OCI-LY7 (cell line): ENCODE measurements around the gene SRRM2. TPM values are rescaled to one million over a fixed set of nuclear protein-coding genes. Genes with fewer than 3 reads are reported as not detected.

Experiments
- BruUV-seq: library from RNA; stranded (reverse); fragments of 400-500 nt; replicated peaks from 2 replicates; lab custom pipeline; 2021; lab: Mats Ljungman, UMichigan
- CTCF ChIA-PET: fragments of 300-600 bp; sonication (Branson Sonifier 250); formaldehyde crosslinking; loops from one replicate; lab custom pipeline; 2022; ENCODE audit warnings: antibody characterized with exemption; ENCODE audit not compliant: unreplicated experiment; lab: Charles Lee
- POLR2A ChIA-PET: fragments of 300-600 bp; sonication (Branson Sonifier 250); formaldehyde crosslinking; loops from one replicate; lab custom pipeline; 2022; ENCODE audit warnings: antibody characterized with exemption; lab: Charles Lee
- DNase-seq: peaks from one replicate; pipeline ENCODE4 v3.0.0-alpha.2; 2015; ENCODE audit warnings: low spot score
- H2AFZ ChIP-seq: fragments of 200-600 bp; sonication (generic), shearing (Covaris generic); 2 replicates; pipeline ENCODE4 v1.6.1; 2014; ENCODE audit warnings: mild to moderate bottlenecking, antibody characterized with exemption, low read length, moderate library complexity
- H3K27ac ChIP-seq: fragments of 200-600 bp; sonication (generic); 2 replicates; pipeline ENCODE4 v1.5.1; 2014; ENCODE audit warnings: mixed run types, low read depth, mild to moderate bottlenecking, moderate library complexity, low read length, inconsistent platforms; ENCODE audit not compliant: poor library complexity, severe bottlenecking
- H3K36me3 ChIP-seq: fragments of 200-600 bp; sonication (generic); 2 replicates; pipeline ENCODE4 v1.6.1; 2014; ENCODE audit warnings: mild to moderate bottlenecking, antibody characterized with exemption, low read length, moderate library complexity, mixed read lengths; ENCODE audit not compliant: insufficient read depth
- H3K4me1 ChIP-seq: fragments of 200-600 bp; sonication (generic); 2 replicates; pipeline ENCODE4 v1.5.1; 2014; ENCODE audit warnings: mild to moderate bottlenecking, low read length; ENCODE audit not compliant: insufficient read depth, poor library complexity, severe bottlenecking
- H3K4me2 ChIP-seq: fragments of 200-600 bp; sonication (generic); 2 replicates; pipeline ENCODE4 v1.6.1; 2014; ENCODE audit warnings: mild to moderate bottlenecking, low read length
- H3K4me3 ChIP-seq: fragments of 200-600 bp; sonication (generic); 2 replicates; pipeline ENCODE4 v1.5.1; 2014; ENCODE audit warnings: mild to moderate bottlenecking, low read depth, low read length; ENCODE audit not compliant: poor library complexity, severe bottlenecking
- H3K79me2 ChIP-seq: fragments of 200-600 bp; sonication (generic); 2 replicates; pipeline ENCODE4 v1.6.1; 2016; ENCODE audit warnings: low read depth, mild to moderate bottlenecking, low read length, moderate library complexity, mixed read lengths; ENCODE audit not compliant: insufficient read depth
- H3K9me2 ChIP-seq: fragments of 200-600 bp; sonication (generic); 2 replicates; pipeline ENCODE4 v1.6.1; 2016; ENCODE audit warnings: mild to moderate bottlenecking, low read length, mixed read lengths; ENCODE audit not compliant: insufficient read depth
- H3K9me3 ChIP-seq: fragments of 200-600 bp; sonication (generic); 2 replicates; pipeline ENCODE4 v1.6.1; 2014; ENCODE audit warnings: mild to moderate bottlenecking, mixed run types, low read length, mixed read lengths
- H4K20me1 ChIP-seq: fragments of 200-600 bp; sonication (generic); 2 replicates; pipeline ENCODE4 v1.6.1; 2014; ENCODE audit warnings: mild to moderate bottlenecking, antibody characterized with exemption, low read length, moderate library complexity, mixed read lengths; ENCODE audit not compliant: insufficient read depth
- EZH2phosphoT487 ChIP-seq: fragments of 200-600 bp; sonication (generic); IDR thresholded peaks from 2 replicates; pipeline ENCODE4 v1.6.1; 2018; ENCODE audit warnings: low read depth, borderline replicate concordance, mild to moderate bottlenecking, mixed run types, antibody characterized with exemption, low read length, moderate library complexity, mixed read lengths
- intact Hi-C: fragments of 100-400 bp; cut with micrococcal nuclease; formaldehyde crosslinking; loops from one replicate; pipeline ENCODE4 v1.10.0; 2022; ENCODE audit not compliant: unreplicated experiment
- total RNA-seq, 2 experiments: library from RNA; depleted of rRNA in 1 of 2; stranded (reverse); fragments of >200 nt in 1 of 2; shearing (Covaris generic) in 1 of 2; gene quantifications; 2 replicates each; pipeline ENCODE4 v1.2.3, GENCODE V29; 2014 to 2022
- TF ChIP-seq, protein P1 (sequence below): fragments of 200-600 bp; sonication (generic); conservative IDR thresholded peaks from 2 replicates; pipeline ENCODE4 v1.5.1; 2014; ENCODE audit warnings: mild to moderate bottlenecking, antibody characterized with exemption, low read length, moderate library complexity, mixed read lengths

SRRM2 gene
- total RNA-seq, 2 experiments from 2014 or later = 208 to 819 TPM

DNA sequence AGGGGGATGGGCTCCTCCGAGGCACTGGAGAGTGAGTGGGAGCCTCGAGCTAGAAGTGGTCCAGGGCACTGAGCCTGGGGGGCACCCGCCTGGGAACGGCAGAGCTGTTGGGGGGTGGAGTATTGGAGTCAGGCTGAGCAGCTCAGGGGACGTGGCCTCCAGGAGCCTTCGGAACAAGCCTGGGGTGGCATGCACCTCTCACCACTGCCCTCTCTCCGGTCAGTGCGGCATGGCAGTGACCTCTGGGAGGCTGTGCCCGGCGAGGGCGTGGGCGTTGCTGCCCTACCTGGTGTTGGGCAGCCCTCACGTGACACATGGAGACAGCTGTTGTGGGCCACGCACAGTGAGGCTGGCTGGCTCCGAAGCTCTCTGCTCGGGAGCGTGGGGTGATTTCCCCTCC is 46.4 kb upstream of the SRRM2 start:
- peaks cover 19% of the 10 kb centered on the region for H3K36me3 ChIP-seq
- H3K9me3 ChIP-seq = no peaks in the 10 kb centered on the region
- H3K27ac ChIP-seq = no peak overlapping the region
- H2AFZ ChIP-seq = no peak overlapping the region
- ChIA-PET CTCF (no interaction called here), POLR2A (no interaction called here)
- TF ChIP-seq EZH2phosphoT487 = no peak
- TF ChIP-seq, protein P1, sequence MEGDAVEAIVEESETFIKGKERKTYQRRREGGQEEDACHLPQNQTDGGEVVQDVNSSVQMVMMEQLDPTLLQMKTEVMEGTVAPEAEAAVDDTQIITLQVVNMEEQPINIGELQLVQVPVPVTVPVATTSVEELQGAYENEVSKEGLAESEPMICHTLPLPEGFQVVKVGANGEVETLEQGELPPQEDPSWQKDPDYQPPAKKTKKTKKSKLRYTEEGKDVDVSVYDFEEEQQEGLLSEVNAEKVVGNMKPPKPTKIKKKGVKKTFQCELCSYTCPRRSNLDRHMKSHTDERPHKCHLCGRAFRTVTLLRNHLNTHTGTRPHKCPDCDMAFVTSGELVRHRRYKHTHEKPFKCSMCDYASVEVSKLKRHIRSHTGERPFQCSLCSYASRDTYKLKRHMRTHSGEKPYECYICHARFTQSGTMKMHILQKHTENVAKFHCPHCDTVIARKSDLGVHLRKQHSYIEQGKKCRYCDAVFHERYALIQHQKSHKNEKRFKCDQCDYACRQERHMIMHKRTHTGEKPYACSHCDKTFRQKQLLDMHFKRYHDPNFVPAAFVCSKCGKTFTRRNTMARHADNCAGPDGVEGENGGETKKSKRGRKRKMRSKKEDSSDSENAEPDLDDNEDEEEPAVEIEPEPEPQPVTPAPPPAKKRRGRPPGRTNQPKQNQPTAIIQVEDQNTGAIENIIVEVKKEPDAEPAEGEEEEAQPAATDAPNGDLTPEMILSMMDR = no peak
- H4K20me1 ChIP-seq = no peaks in the 10 kb centered on the region
- no peaks in the 10 kb centered on the region for H3K79me2 ChIP-seq
- H3K4me2 ChIP-seq = no peak overlapping the region
- no peaks in the 10 kb centered on the region for H3K4me1 ChIP-seq
- intact Hi-C loops = no loop called here
- H3K9me2 ChIP-seq = no peaks in the 10 kb centered on the region
- DNase-seq = no peak
- BruUV-seq = no TSS peak
- H3K4me3 ChIP-seq = no peak overlapping the region

DNA sequence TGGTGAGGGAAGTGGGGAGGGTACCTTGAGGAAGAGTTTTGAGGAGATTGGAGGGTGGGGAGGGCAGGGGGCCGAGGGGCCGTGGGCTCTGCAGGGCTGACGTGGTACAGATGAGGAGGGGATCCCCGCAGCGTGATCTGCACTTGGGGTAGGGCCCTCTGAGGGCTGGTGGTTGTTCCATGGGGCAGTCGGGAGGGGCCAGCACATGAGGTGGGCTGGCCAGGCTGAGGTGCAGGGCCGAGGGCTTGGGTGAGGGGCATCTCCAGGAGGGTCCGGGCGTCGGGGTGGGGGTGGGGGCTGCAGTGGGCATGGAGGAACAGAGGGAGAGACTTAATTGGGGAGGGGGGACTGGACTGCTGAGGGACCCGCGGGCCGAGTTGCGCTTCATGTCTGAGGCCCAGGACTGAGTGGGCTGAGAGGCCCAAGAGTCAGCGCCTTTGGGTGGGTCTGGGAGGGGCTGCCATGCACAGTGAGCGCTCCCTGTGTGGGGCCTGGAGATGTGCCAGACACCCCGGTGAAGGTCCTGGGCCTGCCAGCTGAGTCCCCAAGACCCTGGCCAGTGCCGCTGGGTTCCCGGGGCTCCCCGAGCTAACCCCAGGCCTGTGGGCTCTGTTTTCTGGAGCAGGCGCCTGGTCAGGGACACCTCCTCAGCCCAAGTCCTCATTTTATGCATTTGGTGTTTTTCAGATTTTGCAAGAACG is 45.7 kb upstream of the SRRM2 start:
- Histone ChIP-seq H2AFZ (no peak overlapping the region), H3K4me3 (no peak overlapping the region), H3K4me1 (no peaks in the 10 kb centered on the region), H3K27ac (no peak overlapping the region), H3K9me2 (no peaks in the 10 kb centered on the region), H3K36me3 (peaks cover 19% of the 10 kb centered on the region), H3K9me3 (no peaks in the 10 kb centered on the region), H4K20me1 (no peaks in the 10 kb centered on the region), H3K4me2 (no peak overlapping the region), H3K79me2 (no peaks in the 10 kb centered on the region)
- POLR2A ChIA-PET = no interaction called here
- DNase-seq = no peak
- no TSS peak for BruUV-seq
- intact Hi-C loops = no loop called here
- TF ChIP-seq EZH2phosphoT487 = no peak
- TF ChIP-seq, protein P1 = no peak
- CTCF ChIA-PET = no interaction called here
